Measurements from ENCODE around the gene VPS37C. TPM values are rescaled to one million over a fixed set of nuclear protein-coding genes. Genes with fewer than 3 reads are reported as not detected.

VPS37C gene
- total and polyA plus RNA-seq, 5 experiments from 2014 or later = 0.62 to 6.3 (median 1.3) TPM

DNA sequence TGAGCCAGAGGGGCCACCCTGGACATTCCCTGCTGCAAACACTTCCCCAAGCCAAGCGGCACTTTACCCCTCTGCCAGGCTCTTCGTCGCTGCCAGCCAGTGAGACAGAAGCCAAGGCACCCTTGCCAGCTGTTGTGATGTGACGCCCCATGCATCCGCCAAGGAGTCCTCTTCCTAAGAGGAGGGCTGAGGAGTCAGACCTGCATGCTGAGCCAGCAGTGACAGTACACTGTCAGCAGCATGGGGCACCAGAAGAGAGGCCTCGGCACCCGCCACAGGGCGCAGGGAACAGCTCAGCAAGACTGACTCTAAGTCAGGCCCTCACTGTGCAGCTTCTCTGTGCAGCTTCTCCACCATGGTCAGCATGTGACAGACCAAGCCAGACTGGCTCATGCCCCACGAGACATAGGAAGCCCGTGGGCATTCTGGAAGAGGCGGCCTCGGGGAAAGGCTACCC is 26.4 kb downstream of the VPS37C start:
- ATAC-seq = no peak
- H3K27ac Mint-ChIP-seq = no peak overlapping the region
- no peaks in the 10 kb centered on the region for H3K9me3 Mint-ChIP-seq
- no peaks in the 10 kb centered on the region for H3K27me3 Mint-ChIP-seq
- H3K36me3 Mint-ChIP-seq = peaks cover 0 to 16% (median 10%) of the 10 kb centered on the region in 3 donors
- POLR2A ChIA-PET = no interaction called here
- H3K4me3 Mint-ChIP-seq = no peak overlapping the region
- DNase-seq = no peak
- H3K4me1 Mint-ChIP-seq = peaks cover 6 to 9% (median 7%) of the 10 kb centered on the region in 4 donors

DNA sequence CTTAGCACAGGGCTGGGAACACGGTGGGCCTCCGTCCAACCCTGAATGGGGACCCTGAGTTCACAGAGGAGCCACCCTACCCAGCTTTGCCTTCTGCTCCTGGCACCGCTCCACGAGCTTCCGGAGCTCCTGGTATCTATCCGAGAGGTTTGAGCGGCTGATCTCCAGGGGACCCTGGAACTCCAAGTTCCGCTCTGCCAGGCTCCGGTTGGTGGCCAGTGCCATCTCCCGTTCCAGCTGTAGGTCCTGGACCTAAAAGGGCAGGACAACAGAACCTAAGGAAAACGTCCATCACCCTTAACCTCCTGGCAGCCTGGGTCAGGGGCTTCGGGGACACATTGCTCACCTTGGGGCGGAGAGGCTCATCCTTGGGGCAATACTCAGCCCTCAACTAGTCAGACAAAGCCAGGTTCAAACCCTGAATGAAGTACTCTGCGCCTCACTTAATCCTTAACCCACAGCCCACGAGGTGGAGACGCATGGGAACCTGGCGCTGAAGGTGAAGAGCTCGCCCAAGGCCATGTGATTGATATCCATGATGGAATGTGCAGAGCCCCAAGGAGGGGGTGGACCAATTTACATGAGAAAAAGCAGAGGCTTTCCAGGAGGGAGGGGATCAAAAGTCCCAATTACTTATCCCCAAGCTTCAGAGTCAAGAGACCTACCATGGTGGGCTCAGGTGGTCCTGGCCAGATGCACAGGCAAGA is 27.1 kb downstream of the VPS37C start:
- Mint-ChIP-seq H3K27ac (no peak overlapping the region), H3K27me3 (no peaks in the 10 kb centered on the region), H3K36me3 (peaks cover 0 to 16% (median 10%) of the 10 kb centered on the region in 3 donors), H3K4me3 (no peak overlapping the region), H3K4me1 (peaks cover 8 to 14% (median 11%) of the 10 kb centered on the region in 4 donors), H3K9me3 (no peaks in the 10 kb centered on the region)
- DNase-seq (no peak), ATAC-seq (no peak)
- POLR2A ChIA-PET = no interaction called here

DNA sequence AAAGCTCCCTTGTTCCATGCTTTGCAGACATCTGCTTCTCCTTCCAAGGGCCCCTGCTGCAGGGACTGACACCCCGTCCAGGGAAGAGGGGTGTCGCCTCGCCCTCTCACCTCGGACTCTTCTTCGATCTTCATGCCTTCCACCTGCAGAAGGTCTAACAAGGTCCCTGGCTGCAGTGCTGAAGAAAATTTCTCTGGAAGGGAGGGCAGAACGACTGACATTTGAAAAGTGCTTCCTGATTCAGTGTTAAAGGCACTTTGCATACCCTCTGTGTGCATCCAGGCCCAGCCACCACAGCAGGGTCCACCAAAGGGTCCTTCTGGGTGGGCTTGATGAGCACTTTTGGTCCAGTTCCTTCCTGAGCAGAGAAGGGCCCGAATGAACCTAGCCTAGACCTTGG is 28.1 kb downstream of the VPS37C start:
- H3K4me3 Mint-ChIP-seq = no peak overlapping the region
- POLR2A ChIA-PET = interaction anchor here (0.5 to 2.1 kb wide), 3 partner anchors 9 to 218 kb away, joined by 3 to 5 read pairs (median 4); no protein-coding TSS in a partner anchor
- H3K4me1 Mint-ChIP-seq = peaks cover 8 to 21% (median 13%) of the 10 kb centered on the region in 4 donors
- H3K9me3 Mint-ChIP-seq = no peaks in the 10 kb centered on the region
- H3K36me3 Mint-ChIP-seq = peaks cover 0 to 12% (median 9%) of the 10 kb centered on the region in 3 donors
- DNase-seq (no peak), ATAC-seq (no peak)
- H3K27me3 Mint-ChIP-seq = no peaks in the 10 kb centered on the region
- H3K27ac Mint-ChIP-seq = peak overlapping the region in 3 of 10 donors; percentile 59 to 77 (median 66)

DNA sequence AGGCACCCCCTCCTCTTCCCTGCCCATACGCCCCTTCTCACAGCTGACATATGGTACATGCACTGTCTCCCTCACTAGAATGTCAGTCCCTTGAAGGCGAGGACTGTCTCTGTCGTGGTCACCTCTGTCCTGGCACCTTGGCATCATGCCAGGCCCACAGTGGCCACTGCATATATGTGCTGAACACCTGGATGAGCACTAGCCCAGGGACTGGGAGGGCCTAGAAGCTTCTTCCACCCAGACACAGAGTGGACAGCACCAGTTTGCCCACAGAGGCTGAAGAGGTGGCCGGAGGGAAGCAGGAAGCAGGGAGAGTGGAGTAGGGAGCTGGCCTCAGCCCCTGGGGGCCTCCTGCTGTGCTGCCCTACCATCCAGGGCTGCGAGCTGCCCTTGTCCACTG is 28.6 kb downstream of the VPS37C start:
- peak overlapping the region in 1 of 10 donors; percentile 46 for H3K27ac Mint-ChIP-seq
- peaks cover 10 to 25% (median 15%) of the 10 kb centered on the region in 4 donors for H3K4me1 Mint-ChIP-seq
- H3K36me3 Mint-ChIP-seq = peaks cover 0 to 13% (median 9%) of the 10 kb centered on the region in 3 donors
- POLR2A ChIA-PET = interaction anchor here (0.5 to 2.1 kb wide), 3 partner anchors 9 to 217 kb away, joined by 3 to 5 read pairs (median 4); no protein-coding TSS in a partner anchor
- H3K9me3 Mint-ChIP-seq = no peaks in the 10 kb centered on the region
- no peak for ATAC-seq
- no peak for DNase-seq
- no peak overlapping the region for H3K4me3 Mint-ChIP-seq
- no peaks in the 10 kb centered on the region for H3K27me3 Mint-ChIP-seq

DNA sequence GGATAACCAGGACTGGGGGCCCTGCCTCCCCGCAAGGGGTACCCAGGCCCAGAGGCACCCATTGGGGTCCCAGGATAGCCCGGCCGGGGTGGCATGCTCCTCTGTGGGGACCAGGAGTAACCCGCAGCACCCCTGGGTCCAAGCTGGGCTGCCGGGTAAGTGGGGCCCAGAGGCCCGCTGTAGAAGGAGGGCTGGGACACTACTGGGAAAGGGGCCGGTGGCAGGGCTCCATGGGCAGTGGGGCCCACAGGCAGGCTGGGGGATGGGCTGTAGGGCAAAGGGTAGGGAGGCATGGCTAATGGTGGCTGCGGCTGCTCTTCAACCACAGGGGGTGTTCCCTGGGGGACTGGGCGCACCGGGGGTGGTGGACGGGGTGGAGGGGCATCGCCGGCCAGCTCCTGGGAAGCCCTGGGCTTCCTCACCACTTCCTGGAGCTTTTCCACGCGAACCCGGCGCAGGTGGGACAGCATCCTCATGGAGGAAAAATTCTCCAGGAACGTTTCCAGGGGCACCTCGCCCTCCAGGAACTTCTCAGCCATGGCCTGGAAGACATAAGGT is 29.1 kb downstream of the VPS37C start:
- DNase-seq (no peak), ATAC-seq (no peak)
- H3K27me3 Mint-ChIP-seq = no peaks in the 10 kb centered on the region
- H3K27ac Mint-ChIP-seq = no peak overlapping the region
- POLR2A ChIA-PET = interaction anchor here (1.8 to 2.1 kb wide), 3 partner anchors 10 to 217 kb away, joined by 3 to 6 read pairs (median 5); partner anchors contain the start of gene CD6
- no peak overlapping the region for H3K4me3 Mint-ChIP-seq
- peaks cover 10 to 27% (median 18%) of the 10 kb centered on the region in 4 donors for H3K4me1 Mint-ChIP-seq
- no peaks in the 10 kb centered on the region for H3K9me3 Mint-ChIP-seq
- H3K36me3 Mint-ChIP-seq = peaks cover 0 to 13% (median 5%) of the 10 kb centered on the region in 3 donors

DNA sequence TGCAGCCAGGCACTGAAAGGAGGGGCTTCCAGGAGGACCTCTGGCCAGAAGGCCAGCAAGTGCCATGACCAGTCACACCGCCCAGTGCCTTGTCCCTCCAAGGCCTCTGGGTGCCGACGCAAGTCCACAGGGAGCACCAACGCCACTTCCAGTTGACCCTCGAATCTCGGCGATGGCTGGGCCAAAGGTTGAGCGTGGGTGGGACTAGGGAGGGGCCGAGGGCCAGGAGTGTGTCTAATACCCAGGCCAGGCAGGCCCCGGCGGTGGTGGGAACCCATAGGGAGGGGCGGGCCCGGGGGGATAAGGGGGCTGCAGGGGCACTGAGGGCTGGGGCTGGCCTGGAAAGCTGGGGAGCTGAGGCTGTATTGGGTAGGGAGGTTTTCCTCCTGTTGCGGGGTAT is 29.6 kb downstream of the VPS37C start:
- Mint-ChIP-seq H3K36me3 (peaks cover 0 to 17% (median 6%) of the 10 kb centered on the region in 3 donors), H3K27ac (peak overlapping the region in 1 of 10 donors; percentile 14)
- POLR2A ChIA-PET = interaction anchor here (1.0 to 3.8 kb wide), 5 partner anchors 10 to 216 kb away, joined by 3 to 31 read pairs (median 5); partner anchors contain the start of gene CD6

DNA sequence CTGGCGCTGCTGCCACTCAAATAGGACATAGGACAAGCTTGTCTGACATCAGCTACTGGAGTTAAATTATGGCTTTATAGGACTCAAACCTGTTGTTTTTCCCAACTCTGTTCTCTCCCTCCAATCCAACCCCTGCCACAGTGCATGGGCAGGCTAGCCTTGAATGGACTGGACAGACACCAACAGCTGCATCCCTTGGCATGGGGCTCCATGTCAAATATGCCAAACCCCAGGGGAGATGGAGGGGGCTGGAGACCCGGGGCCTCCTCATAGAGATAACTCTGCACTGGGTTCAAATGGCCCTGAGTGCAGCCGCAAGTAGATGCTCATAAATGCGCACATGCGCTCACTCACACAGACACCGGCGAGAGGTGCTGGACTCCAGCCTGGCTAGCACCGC is 30.0 kb downstream of the VPS37C start:
- H3K36me3 Mint-ChIP-seq = peaks cover 0 to 21% (median 7%) of the 10 kb centered on the region in 3 donors
- peak overlapping the region in 1 of 10 donors; percentile 14 for H3K27ac Mint-ChIP-seq
- no peak overlapping the region for H3K4me3 Mint-ChIP-seq
- no peaks in the 10 kb centered on the region for H3K27me3 Mint-ChIP-seq
- H3K4me1 Mint-ChIP-seq = peaks cover 11 to 30% (median 22%) of the 10 kb centered on the region in 4 donors
- POLR2A ChIA-PET = interaction anchor here (1.0 to 3.8 kb wide), 7 partner anchors 10 to 216 kb away, joined by 3 to 31 read pairs (median 5); partner anchors contain the start of gene CD6
- ATAC-seq = no peak
- H3K9me3 Mint-ChIP-seq = no peaks in the 10 kb centered on the region
- no peak for DNase-seq

More for the DNA sequence above, 29.6 kb downstream of the VPS37C start:
- Mint-ChIP-seq H3K9me3 (no peaks in the 10 kb centered on the region), H3K4me3 (no peak overlapping the region), H3K4me1 (peaks cover 10 to 29% (median 21%) of the 10 kb centered on the region in 4 donors), H3K27me3 (no peaks in the 10 kb centered on the region)
- DNase-seq = no peak
- ATAC-seq = no peak

DNA sequence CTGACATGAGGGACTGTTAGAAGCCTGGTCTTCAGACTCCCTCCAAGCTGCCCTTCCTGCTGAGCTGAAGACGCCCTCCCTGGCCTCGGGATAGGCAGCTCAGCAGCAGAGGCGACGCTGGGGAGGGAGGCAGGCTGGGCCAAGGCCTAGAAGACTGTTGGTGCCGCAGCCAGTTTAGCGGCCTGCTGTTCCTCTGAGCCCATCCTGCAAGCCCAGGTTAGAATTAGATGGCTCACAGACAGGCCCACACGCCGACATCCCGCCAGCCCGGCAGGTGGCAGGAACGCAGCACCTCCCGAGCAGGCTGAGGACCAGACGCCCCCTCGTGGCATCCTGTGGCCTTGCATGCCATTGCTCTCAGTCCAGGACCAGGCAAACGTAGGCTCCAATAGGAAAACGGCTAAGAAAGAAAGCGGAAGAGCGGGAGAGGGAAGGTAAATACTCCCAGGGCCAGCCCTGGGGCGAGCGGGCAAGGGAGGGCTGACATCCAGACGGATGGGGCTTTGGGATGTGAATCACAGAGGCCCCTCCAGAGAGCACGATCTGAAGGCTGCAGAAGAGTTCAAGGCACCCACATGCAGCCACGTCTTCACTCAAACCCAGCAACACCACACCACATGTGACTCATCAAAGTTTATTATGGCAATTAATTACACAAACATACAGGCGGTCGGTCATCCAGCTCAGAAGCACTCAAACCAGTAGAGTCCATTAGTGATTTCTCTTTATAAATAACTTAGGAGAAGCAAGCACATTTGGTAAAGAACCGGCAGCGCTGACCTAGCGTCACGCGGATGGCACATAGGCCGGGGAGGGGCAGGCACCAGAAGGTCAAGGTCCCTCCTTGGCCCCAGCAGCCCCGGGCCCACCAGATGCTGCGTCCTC is 31.3 kb downstream of the VPS37C start:
- peak overlapping the region; percentile 0 to 75 (median 61) for H3K4me3 Mint-ChIP-seq
- H3K27me3 Mint-ChIP-seq = no peaks in the 10 kb centered on the region
- H3K4me1 Mint-ChIP-seq = peaks cover 11 to 34% (median 26%) of the 10 kb centered on the region in 4 donors
- H3K36me3 Mint-ChIP-seq = peaks cover 0 to 27% (median 10%) of the 10 kb centered on the region in 3 donors
- POLR2A ChIA-PET = interaction anchor here (0.5 to 3.8 kb wide), 18 partner anchors 9 to 231 kb away, joined by 3 to 31 read pairs (median 5); partner anchors contain the start of gene CD5
- DNase-seq = peak; percentile 80 to 93 (median 89)
- H3K9me3 Mint-ChIP-seq = no peaks in the 10 kb centered on the region
- H3K27ac Mint-ChIP-seq = peak overlapping the region; percentile 36 to 93 (median 84)
- ATAC-seq = peak; percentile 87 to 90

DNA sequence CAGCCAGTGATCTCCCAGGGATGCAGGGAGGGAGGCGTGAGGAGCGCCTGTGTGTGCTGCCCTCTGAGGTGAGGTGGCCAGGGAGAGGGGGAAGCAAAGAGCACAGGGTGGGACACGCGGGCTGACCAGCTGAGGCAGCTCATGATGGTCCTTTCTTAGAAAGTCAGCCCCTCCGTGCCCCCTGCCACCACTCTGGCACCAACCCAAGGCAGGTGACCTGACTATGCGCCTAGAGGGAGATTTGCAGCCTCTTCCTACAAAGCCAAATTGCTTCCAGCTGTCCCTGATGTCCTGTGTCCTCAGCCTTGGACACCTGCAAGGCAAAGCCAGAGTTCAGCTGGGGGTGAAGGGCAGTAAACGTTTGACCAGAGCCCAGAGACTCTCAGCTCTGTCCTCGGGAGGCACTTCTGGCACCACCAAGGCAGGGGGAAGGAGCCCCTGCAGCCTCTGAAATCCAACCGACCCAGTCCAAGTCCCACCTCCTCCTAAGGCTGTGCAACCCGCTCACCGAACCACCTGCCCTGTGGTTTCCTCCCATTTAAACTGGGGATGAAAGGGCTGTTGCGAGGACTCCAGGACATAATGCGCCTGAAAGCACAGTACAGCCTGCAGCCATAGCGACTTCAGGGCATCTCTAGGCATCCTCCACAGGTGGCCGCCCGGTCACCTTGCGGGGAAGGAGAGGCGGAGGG is 32.1 kb downstream of the VPS37C start:
- no peak for DNase-seq
- Mint-ChIP-seq H3K4me3 (peak overlapping the region in 4 of 10 donors; percentile 16 to 75 (median 64)), H3K4me1 (peaks cover 16 to 39% (median 30%) of the 10 kb centered on the region in 4 donors), H3K27ac (peak overlapping the region; percentile 13 to 93 (median 83)), H3K36me3 (peaks cover 0 to 35% (median 14%) of the 10 kb centered on the region in 3 donors), H3K9me3 (no peaks in the 10 kb centered on the region), H3K27me3 (no peaks in the 10 kb centered on the region)
- POLR2A ChIA-PET = interaction anchor here (0.5 to 3.8 kb wide), 19 partner anchors 8 to 230 kb away, joined by 3 to 31 read pairs (median 5); partner anchors contain the start of gene CD5
- no peak for ATAC-seq

DNA sequence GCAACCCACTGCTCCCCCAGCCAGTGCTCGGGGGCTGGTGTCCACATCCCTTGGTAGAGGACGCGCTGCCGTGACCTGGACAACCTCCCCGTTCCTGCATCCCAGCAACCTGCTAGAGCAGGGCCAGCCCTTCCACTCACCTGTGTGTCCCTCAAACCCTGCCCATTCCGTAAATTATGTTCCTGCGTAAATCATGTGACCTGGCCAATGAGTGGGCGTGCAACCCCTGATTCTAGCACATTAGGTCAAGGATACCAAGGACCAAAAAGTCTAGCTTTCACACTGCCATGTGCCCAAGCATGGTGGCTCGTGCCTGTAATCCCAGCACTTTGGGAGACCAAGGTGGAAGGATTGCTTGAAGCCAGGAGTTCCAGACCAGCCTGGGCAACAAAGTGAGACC is 33.2 kb downstream of the VPS37C start:
- no peaks in the 10 kb centered on the region for H3K27me3 Mint-ChIP-seq
- H3K4me3 Mint-ChIP-seq = no peak overlapping the region
- peaks cover 0 to 45% (median 21%) of the 10 kb centered on the region in 3 donors for H3K36me3 Mint-ChIP-seq
- DNase-seq (no peak), ATAC-seq (no peak)
- peaks cover 20 to 48% (median 37%) of the 10 kb centered on the region in 4 donors for H3K4me1 Mint-ChIP-seq
- POLR2A ChIA-PET = interaction anchor here (1.0 to 3.8 kb wide), 7 partner anchors 9 to 61 kb away, joined by 3 to 31 read pairs (median 9); partner anchors contain the start of gene CD5
- H3K27ac Mint-ChIP-seq = peak overlapping the region; percentile 36 to 93 (median 74)
- H3K9me3 Mint-ChIP-seq = no peaks in the 10 kb centered on the region

DNA sequence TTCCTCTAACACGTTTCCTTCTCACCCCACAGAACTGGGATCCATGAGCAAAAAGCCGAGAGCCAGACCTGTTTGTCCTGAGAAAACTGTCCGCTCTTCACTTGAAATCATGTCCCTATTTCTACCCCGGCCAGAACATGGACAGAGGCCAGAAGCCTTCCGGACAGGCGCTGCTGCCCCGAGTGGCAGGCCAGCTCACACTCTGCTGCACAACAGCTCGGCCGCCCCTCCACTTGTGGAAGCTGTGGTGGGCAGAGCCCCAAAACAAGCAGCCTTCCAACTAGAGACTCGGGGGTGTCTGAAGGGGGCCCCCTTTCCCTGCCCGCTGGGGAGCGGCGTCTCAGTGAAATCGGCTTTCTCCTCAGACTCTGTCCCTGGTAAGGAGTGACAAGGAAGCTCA is 35.0 kb downstream of the VPS37C start:
- POLR2A ChIA-PET = interaction anchor here (1.0 to 1.6 kb wide), 3 partner anchors 10 to 69 kb away, joined by 3 to 8 read pairs (median 3); no protein-coding TSS in a partner anchor
- peaks cover 0 to 58% (median 27%) of the 10 kb centered on the region in 3 donors for H3K36me3 Mint-ChIP-seq
- no peak for DNase-seq
- peak overlapping the region in 7 of 10 donors; percentile 28 to 93 (median 76) for H3K27ac Mint-ChIP-seq
- no peaks in the 10 kb centered on the region for H3K9me3 Mint-ChIP-seq
- H3K4me1 Mint-ChIP-seq = peaks cover 29 to 65% (median 46%) of the 10 kb centered on the region in 4 donors
- no peaks in the 10 kb centered on the region for H3K27me3 Mint-ChIP-seq
- no peak overlapping the region for H3K4me3 Mint-ChIP-seq
- ATAC-seq = no peak

Measured in naive thymus-derived CD8-positive, alpha-beta T cell (primary cell).